SK-N-SH treated with all-trans-retinoic acid at 6 μM for 48 hours (cell line): ENCODE results near the gene PRDM5.

Source experiments
- ATAC-seq: fragments of 200-7000 bp; cut with Tn5 transposase; 3 replicates; pipeline ENCODE4 v1.9.1; 2020; ENCODE audit warnings: mild to moderate bottlenecking, moderate library complexity
- ARNTL ChIP-seq: fragments of 450-650 bp; formaldehyde crosslinking; IDR thresholded peaks from 2 replicates; pipeline ENCODE4 v1.5.0; 2020; ENCODE audit warnings: low read depth, mild to moderate bottlenecking, moderate library complexity, borderline replicate concordance
- BACH2 ChIP-seq: fragments of 250-450 bp; sonication (Bioruptor Pico); IDR thresholded peaks from 2 replicates; pipeline ENCODE4 v1.9.0; 2021; ENCODE audit warnings: mild to moderate bottlenecking, borderline replicate concordance
- CSDC2 ChIP-seq: fragments of 250-450 bp; sonication (Bioruptor Pico); IDR thresholded peaks from 2 replicates; pipeline ENCODE4 v1.5.0; 2020; ENCODE audit warnings: mild to moderate bottlenecking, moderate library complexity
- ISL1 ChIP-seq: fragments of 250-450 bp; sonication (Bioruptor Pico); IDR thresholded peaks from 2 replicates; pipeline ENCODE4 v2.1.2; 2022; ENCODE audit warnings: mild to moderate bottlenecking, moderate library complexity
- OSR1 ChIP-seq: fragments of 250-450 bp; sonication (Bioruptor Pico); IDR thresholded peaks from 2 replicates; pipeline ENCODE4 v1.8.0; 2022; ENCODE audit warnings: moderate library complexity, mild to moderate bottlenecking, inconsistent platforms
- RARB ChIP-seq: fragments of 250-450 bp; sonication (Bioruptor Pico); IDR thresholded peaks from 2 replicates; pipeline ENCODE4 v1.8.0; 2021; ENCODE audit warnings: mild to moderate bottlenecking, moderate library complexity
- SNAI2 ChIP-seq: fragments of 250-450 bp; sonication (Bioruptor Pico); IDR thresholded peaks from 2 replicates; pipeline ENCODE4 v1.5.0; 2020; ENCODE audit warnings: mild to moderate bottlenecking, moderate library complexity
- TCF4 ChIP-seq: fragments of 250-450 bp; sonication (Bioruptor Pico); IDR thresholded peaks from 2 replicates; pipeline ENCODE4 v1.8.0; 2021; ENCODE audit warnings: mild to moderate bottlenecking, moderate library complexity, borderline replicate concordance
- TOX ChIP-seq: fragments of 250-450 bp; sonication (Bioruptor Pico); IDR thresholded peaks from 2 replicates; pipeline ENCODE4 v1.8.0; 2021; ENCODE audit warnings: mild to moderate bottlenecking, moderate library complexity, borderline replicate concordance
- ZC3H10 ChIP-seq: fragments of 250-450 bp; sonication (Bioruptor Pico); IDR thresholded peaks from 2 replicates; pipeline ENCODE4 v1.5.1; 2021; ENCODE audit warnings: mild to moderate bottlenecking, moderate library complexity
- ZFP3 ChIP-seq: fragments of 250-450 bp; sonication (Bioruptor Pico); IDR thresholded peaks from 2 replicates; pipeline ENCODE4 v1.5.0; 2020; ENCODE audit warnings: mild to moderate bottlenecking, moderate library complexity
- ZFP30 ChIP-seq: fragments of 450-650 bp; formaldehyde crosslinking; IDR thresholded peaks from 2 replicates; pipeline ENCODE4 v1.5.0; 2022; ENCODE audit warnings: mild to moderate bottlenecking, moderate library complexity
- ZNF565 ChIP-seq: fragments of 450-650 bp; formaldehyde crosslinking; conservative IDR thresholded peaks from 2 replicates; pipeline ENCODE4 v1.5.0; 2020; ENCODE audit warnings: low read depth, mild to moderate bottlenecking, moderate library complexity
- ZNF8 ChIP-seq: fragments of 450-650 bp; formaldehyde crosslinking; IDR thresholded peaks from 2 replicates; pipeline ENCODE4 v1.5.0; 2020; ENCODE audit warnings: mild to moderate bottlenecking, moderate library complexity
- TF ChIP-seq, protein P1 (sequence below): fragments of 250-450 bp; sonication (Bioruptor Pico); IDR thresholded peaks from 2 replicates; pipeline ENCODE4 v1.8.0; 2020; ENCODE audit warnings: mild to moderate bottlenecking, moderate library complexity, borderline replicate concordance
- TF ChIP-seq, protein P2 (sequence below): fragments of 250-450 bp; sonication (Bioruptor Pico); IDR thresholded peaks from 2 replicates; pipeline ENCODE4 v1.5.1; 2020; ENCODE audit warnings: low read depth, mild to moderate bottlenecking, moderate library complexity
- TF ChIP-seq, protein P3 (sequence below): fragments of 250-450 bp; sonication (Bioruptor Pico); IDR thresholded peaks from 2 replicates; pipeline ENCODE4 v1.5.1; 2021; ENCODE audit warnings: mild to moderate bottlenecking, moderate library complexity
- TF ChIP-seq, protein P4 (sequence below): fragments of 250-450 bp; sonication (Bioruptor Pico); IDR thresholded peaks from 2 replicates; pipeline ENCODE4 v1.5.0; 2020; ENCODE audit warnings: mild to moderate bottlenecking, moderate library complexity

The PRDM5 gene

DNA sequence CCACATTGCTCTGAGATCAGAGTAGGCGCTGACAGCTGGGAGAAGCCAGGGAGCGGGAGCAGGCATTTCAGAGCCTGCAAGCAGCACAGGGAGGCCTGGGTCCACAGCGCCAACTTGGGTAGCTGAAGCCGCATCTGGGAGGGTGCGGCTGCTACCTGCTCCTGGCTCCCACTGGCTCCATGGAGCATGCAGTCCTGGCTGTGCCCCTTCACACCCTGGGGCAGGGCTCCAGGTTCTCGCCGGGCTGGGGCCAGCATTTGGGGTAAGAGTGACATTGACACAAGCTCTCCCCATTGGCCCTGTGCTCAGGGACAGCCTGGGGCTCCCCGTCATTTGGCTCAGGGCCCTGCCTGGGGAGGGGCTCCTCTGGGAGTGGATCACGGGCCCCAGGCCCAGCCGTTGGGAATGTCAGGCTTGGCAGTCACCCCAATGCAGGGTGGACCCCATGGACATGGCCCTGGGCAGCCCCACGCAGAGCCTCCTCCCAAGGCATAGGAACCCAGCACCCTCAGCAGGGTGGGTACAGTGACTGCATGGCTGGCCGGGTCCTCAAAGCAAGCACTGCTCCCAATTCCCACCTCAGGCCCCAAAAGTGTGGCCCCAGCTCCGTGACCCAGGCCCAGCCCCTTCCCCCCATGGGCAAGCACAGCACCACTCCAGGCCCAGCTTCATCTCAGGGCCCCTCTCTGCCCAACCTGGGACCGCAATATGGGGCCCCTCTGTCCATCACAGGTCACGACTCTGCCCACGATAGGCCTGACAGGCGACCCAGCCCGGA lies 82.4 kb downstream of the PRDM5 start (continued):
- TF ChIP-seq, protein P1, sequence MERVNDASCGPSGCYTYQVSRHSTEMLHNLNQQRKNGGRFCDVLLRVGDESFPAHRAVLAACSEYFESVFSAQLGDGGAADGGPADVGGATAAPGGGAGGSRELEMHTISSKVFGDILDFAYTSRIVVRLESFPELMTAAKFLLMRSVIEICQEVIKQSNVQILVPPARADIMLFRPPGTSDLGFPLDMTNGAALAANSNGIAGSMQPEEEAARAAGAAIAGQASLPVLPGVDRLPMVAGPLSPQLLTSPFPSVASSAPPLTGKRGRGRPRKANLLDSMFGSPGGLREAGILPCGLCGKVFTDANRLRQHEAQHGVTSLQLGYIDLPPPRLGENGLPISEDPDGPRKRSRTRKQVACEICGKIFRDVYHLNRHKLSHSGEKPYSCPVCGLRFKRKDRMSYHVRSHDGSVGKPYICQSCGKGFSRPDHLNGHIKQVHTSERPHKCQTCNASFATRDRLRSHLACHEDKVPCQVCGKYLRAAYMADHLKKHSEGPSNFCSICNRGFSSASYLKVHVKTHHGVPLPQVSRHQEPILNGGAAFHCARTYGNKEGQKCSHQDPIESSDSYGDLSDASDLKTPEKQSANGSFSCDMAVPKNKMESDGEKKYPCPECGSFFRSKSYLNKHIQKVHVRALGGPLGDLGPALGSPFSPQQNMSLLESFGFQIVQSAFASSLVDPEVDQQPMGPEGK, result no peak
- TF ChIP-seq, protein P2, sequence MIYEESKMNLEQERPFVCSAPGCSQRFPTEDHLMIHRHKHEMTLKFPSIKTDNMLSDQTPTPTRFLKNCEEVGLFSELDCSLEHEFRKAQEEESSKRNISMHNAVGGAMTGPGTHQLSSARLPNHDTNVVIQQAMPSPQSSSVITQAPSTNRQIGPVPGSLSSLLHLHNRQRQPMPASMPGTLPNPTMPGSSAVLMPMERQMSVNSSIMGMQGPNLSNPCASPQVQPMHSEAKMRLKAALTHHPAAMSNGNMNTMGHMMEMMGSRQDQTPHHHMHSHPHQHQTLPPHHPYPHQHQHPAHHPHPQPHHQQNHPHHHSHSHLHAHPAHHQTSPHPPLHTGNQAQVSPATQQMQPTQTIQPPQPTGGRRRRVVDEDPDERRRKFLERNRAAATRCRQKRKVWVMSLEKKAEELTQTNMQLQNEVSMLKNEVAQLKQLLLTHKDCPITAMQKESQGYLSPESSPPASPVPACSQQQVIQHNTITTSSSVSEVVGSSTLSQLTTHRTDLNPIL, result no peak
- TF ChIP-seq ZC3H10 (CRISPR knock-in tag) (no peak), ARNTL (CRISPR knock-in tag) (no peak), RARB (CRISPR knock-in tag) (no peak)

DNA sequence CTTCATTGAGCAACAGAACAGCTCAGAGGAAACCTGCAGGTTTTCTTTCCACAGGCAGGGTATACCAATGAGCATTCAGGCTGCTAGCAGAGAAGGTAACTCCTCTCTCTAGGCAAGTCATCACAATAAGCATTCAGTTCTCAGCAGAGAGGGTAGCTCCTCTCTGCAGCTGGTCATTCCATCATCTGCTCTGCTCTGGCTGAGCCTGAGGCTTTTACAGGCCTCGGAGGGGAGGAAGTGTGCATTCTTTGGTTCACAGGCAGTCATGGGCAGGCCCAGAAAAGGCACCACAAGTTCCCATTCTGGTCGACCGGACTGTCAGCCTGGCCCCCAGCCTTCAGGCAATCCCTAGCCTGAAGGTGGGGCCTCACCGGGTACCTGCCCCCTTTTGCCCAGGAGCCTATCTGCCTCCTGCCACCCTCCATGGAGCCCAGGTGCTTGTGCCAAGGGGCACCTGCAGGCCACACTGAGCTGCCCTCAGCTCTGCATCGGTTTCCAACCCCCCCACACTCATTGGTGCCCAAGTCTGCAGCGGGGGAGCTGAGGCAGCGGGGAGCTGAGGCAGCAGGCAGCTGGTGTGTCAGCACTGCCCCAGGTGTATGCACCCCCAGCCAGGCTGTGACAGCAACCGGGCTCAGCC lies 83.1 kb downstream of the PRDM5 start:
- no peak for ATAC-seq
- TF ChIP-seq ZFP30 (no peak), TCF4 (CRISPR knock-in tag) (no peak), ARNTL (CRISPR knock-in tag) (no peak), BACH2 (no peak), SNAI2 (CRISPR knock-in tag) (no peak), CSDC2 (CRISPR knock-in tag) (no peak), TOX (CRISPR knock-in tag) (no peak), ZNF565 (CRISPR knock-in tag) (no peak), ISL1 (no peak), OSR1 (CRISPR knock-in tag) (no peak), ZFP3 (CRISPR knock-in tag) (no peak), ZNF8 (CRISPR knock-in tag) (no peak)
- TF ChIP-seq, protein P1, result no peak
- TF ChIP-seq, protein P3, sequence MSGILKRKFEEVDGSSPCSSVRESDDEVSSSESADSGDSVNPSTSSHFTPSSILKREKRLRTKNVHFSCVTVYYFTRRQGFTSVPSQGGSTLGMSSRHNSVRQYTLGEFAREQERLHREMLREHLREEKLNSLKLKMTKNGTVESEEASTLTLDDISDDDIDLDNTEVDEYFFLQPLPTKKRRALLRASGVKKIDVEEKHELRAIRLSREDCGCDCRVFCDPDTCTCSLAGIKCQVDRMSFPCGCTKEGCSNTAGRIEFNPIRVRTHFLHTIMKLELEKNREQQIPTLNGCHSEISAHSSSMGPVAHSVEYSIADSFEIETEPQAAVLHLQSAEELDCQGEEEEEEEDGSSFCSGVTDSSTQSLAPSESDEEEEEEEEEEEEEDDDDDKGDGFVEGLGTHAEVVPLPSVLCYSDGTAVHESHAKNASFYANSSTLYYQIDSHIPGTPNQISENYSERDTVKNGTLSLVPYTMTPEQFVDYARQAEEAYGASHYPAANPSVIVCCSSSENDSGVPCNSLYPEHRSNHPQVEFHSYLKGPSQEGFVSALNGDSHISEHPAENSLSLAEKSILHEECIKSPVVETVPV (CRISPR knock-in tag), result no peak
- TF ChIP-seq, protein P4, sequence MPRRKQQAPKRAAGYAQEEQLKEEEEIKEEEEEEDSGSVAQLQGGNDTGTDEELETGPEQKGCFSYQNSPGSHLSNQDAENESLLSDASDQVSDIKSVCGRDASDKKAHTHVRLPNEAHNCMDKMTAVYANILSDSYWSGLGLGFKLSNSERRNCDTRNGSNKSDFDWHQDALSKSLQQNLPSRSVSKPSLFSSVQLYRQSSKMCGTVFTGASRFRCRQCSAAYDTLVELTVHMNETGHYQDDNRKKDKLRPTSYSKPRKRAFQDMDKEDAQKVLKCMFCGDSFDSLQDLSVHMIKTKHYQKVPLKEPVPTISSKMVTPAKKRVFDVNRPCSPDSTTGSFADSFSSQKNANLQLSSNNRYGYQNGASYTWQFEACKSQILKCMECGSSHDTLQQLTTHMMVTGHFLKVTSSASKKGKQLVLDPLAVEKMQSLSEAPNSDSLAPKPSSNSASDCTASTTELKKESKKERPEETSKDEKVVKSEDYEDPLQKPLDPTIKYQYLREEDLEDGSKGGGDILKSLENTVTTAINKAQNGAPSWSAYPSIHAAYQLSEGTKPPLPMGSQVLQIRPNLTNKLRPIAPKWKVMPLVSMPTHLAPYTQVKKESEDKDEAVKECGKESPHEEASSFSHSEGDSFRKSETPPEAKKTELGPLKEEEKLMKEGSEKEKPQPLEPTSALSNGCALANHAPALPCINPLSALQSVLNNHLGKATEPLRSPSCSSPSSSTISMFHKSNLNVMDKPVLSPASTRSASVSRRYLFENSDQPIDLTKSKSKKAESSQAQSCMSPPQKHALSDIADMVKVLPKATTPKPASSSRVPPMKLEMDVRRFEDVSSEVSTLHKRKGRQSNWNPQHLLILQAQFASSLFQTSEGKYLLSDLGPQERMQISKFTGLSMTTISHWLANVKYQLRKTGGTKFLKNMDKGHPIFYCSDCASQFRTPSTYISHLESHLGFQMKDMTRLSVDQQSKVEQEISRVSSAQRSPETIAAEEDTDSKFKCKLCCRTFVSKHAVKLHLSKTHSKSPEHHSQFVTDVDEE (CRISPR knock-in tag), result no peak
- TF ChIP-seq, all 23 proteins: peak for 0

DNA sequence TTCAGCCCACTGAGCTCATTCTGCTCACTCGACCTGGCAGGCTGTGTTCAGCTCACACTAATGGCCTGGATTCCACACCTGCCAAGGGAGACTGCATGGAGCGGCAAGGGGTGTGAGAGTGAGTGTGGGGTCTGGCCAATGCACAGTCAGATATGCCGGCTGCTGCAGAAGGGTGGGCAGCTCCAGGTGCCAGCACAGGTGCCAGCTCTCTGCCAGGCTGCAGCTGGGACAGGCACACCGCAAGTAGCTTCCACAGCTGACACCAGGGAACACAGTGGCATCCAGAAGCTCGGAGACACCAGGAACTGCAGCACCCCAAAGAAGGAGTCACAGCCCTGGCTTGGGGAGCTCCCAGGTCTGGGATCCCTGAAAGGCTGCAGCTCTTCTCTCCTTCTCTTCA lies 83.7 kb downstream of the PRDM5 start:
- TF ChIP-seq ZNF8 (CRISPR knock-in tag), result no peak
- TF ChIP-seq CSDC2 (CRISPR knock-in tag), result no peak
- no peak for TF ChIP-seq ARNTL (CRISPR knock-in tag)
- no peak for TF ChIP-seq RARB (CRISPR knock-in tag)
- TF ChIP-seq TCF4 (CRISPR knock-in tag), result no peak
- no peak for TF ChIP-seq ZFP3 (CRISPR knock-in tag)
- no peak for TF ChIP-seq BACH2
- no peak for ATAC-seq
